SK-N-SH (cell line): ENCODE data around the gene CDH3. TPM values are rescaled to one million over a fixed set of nuclear protein-coding genes. Genes with fewer than 3 reads are reported as not detected.

Source experiments
- CTCF ChIA-PET: fragments of 300-600, 350-600 bp; formaldehyde crosslinking; extraction: SDS; loops from one replicate; lab custom pipeline; 2021; lab: Yijun Ruan, JAX
- POLR2A ChIA-PET: fragments of 350-600 bp; sonication (Branson Sonifier 250); formaldehyde crosslinking; extraction: SDS; loops from one replicate; lab custom pipeline; 2020; ENCODE audit warnings: antibody characterized with exemption, inconsistent platforms; lab: Yijun Ruan, JAX
- DNase-seq: peaks from one replicate; pipeline ENCODE4 v3.0.0; 2012
- H2AFZ ChIP-seq: fragments of 200-600 bp; sonication (generic); 2 replicates; pipeline ENCODE4 v1.8.1; 2016; ENCODE audit warnings: antibody characterized with exemption, mild to moderate bottlenecking, low read depth
- H3F3A ChIP-seq: fragments of 200-600 bp; sonication (generic); replicated peaks from 2 replicates; pipeline ENCODE3; 2016; ENCODE audit warnings: antibody characterized with exemption, mild to moderate bottlenecking; ENCODE audit not compliant: insufficient read depth
- H3K27ac ChIP-seq, 2 experiments: fragments of 200-500 bp in 1 of 2; fragments of 200-600 bp in 1 of 2; sonication (Bioruptor generic) in 1 of 2; sonication (generic), shearing (Covaris generic) in 1 of 2; 2 replicates each; pipeline versions ENCODE4 v1.5.1 to v1.6.1; 2014 to 2016; ENCODE audit warnings: low read depth in 2 of 2, inconsistent platforms in 1 of 2, low read length in 1 of 2, mild to moderate bottlenecking in 1 of 2, mixed read lengths in 1 of 2
- H3K27me3 ChIP-seq: fragments of 200-600 bp; sonication (generic), shearing (Covaris generic); 2 replicates; pipeline ENCODE4 v1.6.1; 2016; ENCODE audit warnings: mixed run types; ENCODE audit not compliant: insufficient read depth
- H3K36me3 ChIP-seq, 2 experiments: fragments of 200-500 bp in 1 of 2; fragments of 200-600 bp in 1 of 2; sonication (Bioruptor generic) in 1 of 2; sonication (generic) in 1 of 2; replicated peaks in 1 of 2; 2 replicates each; pipeline versions ENCODE3 to v1.5.1; 2014 to 2016; ENCODE audit warnings: low read length in 1 of 2, mild to moderate bottlenecking in 1 of 2; ENCODE audit not compliant: insufficient read depth in 2 of 2, control insufficient read depth in 1 of 2
- H3K4me1 ChIP-seq, 2 experiments: fragments of 200-500 bp in 1 of 2; fragments of 200-600 bp in 1 of 2; sonication (Bioruptor generic) in 1 of 2; sonication (generic), shearing (Covaris generic) in 1 of 2; 2 replicates each; pipeline versions ENCODE4 v1.5.1 to v1.6.1; 2014 to 2016; ENCODE audit warnings: low read depth in 1 of 2, low read length in 1 of 2, mixed run types in 1 of 2; ENCODE audit not compliant: insufficient read depth in 2 of 2, control insufficient read depth in 1 of 2
- H3K4me2 ChIP-seq: fragments of 200-600 bp; sonication (generic), shearing (Covaris generic); 2 replicates; pipeline ENCODE4 v1.6.1; 2017; ENCODE audit warnings: mixed run types
- H3K4me3 ChIP-seq, 2 experiments: fragments of 200-500 bp in 1 of 2; fragments of 200-600 bp in 1 of 2; sonication (Bioruptor generic) in 1 of 2; sonication (generic), shearing (Covaris generic) in 1 of 2; 2 replicates each; pipeline versions ENCODE4 v1.5.1 to v1.8.1; 2014 to 2016; ENCODE audit warnings: low read depth in 2 of 2, inconsistent platforms in 1 of 2, low read length in 1 of 2, mild to moderate bottlenecking in 1 of 2, mixed read lengths in 1 of 2, moderate library complexity in 1 of 2
- H3K79me2 ChIP-seq: fragments of 200-600 bp; sonication (generic); 2 replicates; pipeline ENCODE4 v1.8.1; 2017; ENCODE audit warnings: mild to moderate bottlenecking; ENCODE audit not compliant: insufficient read depth
- H3K9ac ChIP-seq: fragments of 200-600 bp; sonication (generic); 2 replicates; pipeline ENCODE4 v1.6.1; 2017; ENCODE audit warnings: mixed run types
- H3K9me2 ChIP-seq: fragments of 200-600 bp; sonication (generic); 2 replicates; pipeline ENCODE4 v1.6.1; 2017; ENCODE audit warnings: mixed run types
- H3K9me3 ChIP-seq: fragments of 200-600 bp; sonication (generic); 2 replicates; pipeline ENCODE4 v1.6.1; 2017; ENCODE audit warnings: mixed run types, mild to moderate bottlenecking, moderate library complexity
- H4K20me1 ChIP-seq: fragments of 200-600 bp; sonication (generic); 2 replicates; pipeline ENCODE4 v1.6.1; 2017; ENCODE audit warnings: mild to moderate bottlenecking, mixed run types; ENCODE audit not compliant: insufficient read depth
- CHD2 ChIP-seq: fragments of 150-350 bp; IDR thresholded peaks from 2 replicates; pipeline ENCODE4 v1.6.1; 2018; ENCODE audit warnings: low read length; ENCODE audit not compliant: partially characterized antibody
- ELF1 ChIP-seq: IDR thresholded peaks from 2 replicates; pipeline ENCODE4 v1.4.0; 2012
- FOSL2 ChIP-seq: IDR thresholded peaks from 2 replicates; pipeline ENCODE4 v1.4.0; 2012; ENCODE audit warnings: low read depth, mild to moderate bottlenecking, moderate library complexity, borderline replicate concordance
- FOXM1 ChIP-seq: IDR thresholded peaks from 2 replicates; pipeline ENCODE4 v1.4.0; 2012; ENCODE audit warnings: low read depth, mild to moderate bottlenecking
- GABPA ChIP-seq: IDR thresholded peaks from 2 replicates; pipeline ENCODE4 v1.4.0; 2012; ENCODE audit warnings: low read depth, mild to moderate bottlenecking
- GATA2 ChIP-seq: sonication (generic); formaldehyde crosslinking; IDR thresholded peaks from 2 replicates; pipeline ENCODE4 v1.5.0; 2020; ENCODE audit warnings: mild to moderate bottlenecking, missing genetic modification reagents
- IRF3 ChIP-seq: fragments of 150-350 bp; IDR thresholded peaks from 2 replicates; pipeline ENCODE4 v1.6.1; 2016; ENCODE audit warnings: mild to moderate bottlenecking, low read depth, low read length
- MXI1 ChIP-seq: IDR thresholded peaks from 2 replicates; pipeline ENCODE4 v1.6.1; 2012; ENCODE audit warnings: mild to moderate bottlenecking, low read depth, low read length, improper control_type of control experiment
- RAD21 ChIP-seq: IDR thresholded peaks from 2 replicates; pipeline ENCODE4 v1.6.1; 2012; ENCODE audit warnings: mild to moderate bottlenecking, low read length
- RCOR1 ChIP-seq: fragments of 150-350 bp; IDR thresholded peaks from 2 replicates; pipeline ENCODE4 v1.6.1; 2017; ENCODE audit warnings: antibody characterized with exemption, low read length
- REST ChIP-seq: IDR thresholded peaks from 2 replicates; pipeline ENCODE4 v1.6.1; 2012; ENCODE audit warnings: mild to moderate bottlenecking, low read depth, low read length, moderate library complexity
- SMC3 ChIP-seq: IDR thresholded peaks from 2 replicates; pipeline ENCODE4 v1.6.1; 2012; ENCODE audit warnings: low read depth, low read length, improper control_type of control experiment
- TAF1 ChIP-seq: IDR thresholded peaks from 2 replicates; pipeline ENCODE4 v1.6.1; 2012; ENCODE audit warnings: low read depth, mild to moderate bottlenecking, low read length, moderate library complexity, borderline replicate concordance
- TCF12 ChIP-seq: IDR thresholded peaks from 2 replicates; pipeline ENCODE4 v1.4.0; 2012
- TEAD4 ChIP-seq: IDR thresholded peaks from 2 replicates; pipeline ENCODE4 v1.4.0; 2012; ENCODE audit warnings: mild to moderate bottlenecking, borderline replicate concordance; ENCODE audit not compliant: insufficient read depth
- YY1 ChIP-seq: IDR thresholded peaks from 2 replicates; pipeline ENCODE4 v1.4.0; 2012; ENCODE audit warnings: low read depth, mild to moderate bottlenecking
- WGBS: methylation state at CpG from one replicate; pipeline ENCODE4 v1.1.6; 2017; ENCODE audit warnings: low lambda C conversion rate; 5-methylcytosine and 5-hydroxymethylcytosine counted together
- polyA plus RNA-seq, 3 experiments: library from polyadenylated mRNA; depleted of rRNA; stranded (reverse); fragments of >200 nt; gene quantifications; 2 replicates each; pipeline ENCODE4 v1.2.3, GENCODE V29; 2012
- TF ChIP-seq, protein P1 (sequence below): fragments of 200-600 bp; sonication (generic); IDR thresholded peaks from 2 replicates; pipeline ENCODE4 v1.6.1; 2017; ENCODE audit warnings: antibody characterized with exemption, mild to moderate bottlenecking, moderate library complexity
- TF ChIP-seq, protein P2 (sequence below): IDR thresholded peaks from 2 replicates; pipeline ENCODE4 v1.4.0; 2012; ENCODE audit warnings: low read depth, borderline replicate concordance

CDH3 gene
- polyA plus RNA-seq, 1 of the 3 experiments (the other 2 are of a cell fraction), result not detected

DNA sequence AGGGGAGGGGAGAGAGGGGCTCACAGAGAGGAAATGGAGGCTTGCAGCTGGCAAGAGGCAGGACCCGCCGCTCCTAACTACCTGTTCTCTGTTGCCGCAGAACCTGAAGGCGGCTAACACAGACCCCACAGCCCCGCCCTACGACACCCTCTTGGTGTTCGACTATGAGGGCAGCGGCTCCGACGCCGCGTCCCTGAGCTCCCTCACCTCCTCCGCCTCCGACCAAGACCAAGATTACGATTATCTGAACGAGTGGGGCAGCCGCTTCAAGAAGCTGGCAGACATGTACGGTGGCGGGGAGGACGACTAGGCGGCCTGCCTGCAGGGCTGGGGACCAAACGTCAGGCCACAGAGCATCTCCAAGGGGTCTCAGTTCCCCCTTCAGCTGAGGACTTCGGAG is 53.0 kb downstream of the CDH3 start:
- no peak overlapping the region for H3K4me3 ChIP-seq
- no peak overlapping the region for H2AFZ ChIP-seq
- no peaks in the 10 kb centered on the region for H4K20me1 ChIP-seq
- H3K4me2 ChIP-seq, result no peak overlapping the region
- 72% methylated on average over 19 of the region's 23 CpGs for WGBS
- H3K9ac ChIP-seq, result no peak overlapping the region
- H3F3A ChIP-seq, result no peaks in the 10 kb centered on the region
- TF ChIP-seq ELF1, result no peak
- TF ChIP-seq YY1, result no peak
- no peak for TF ChIP-seq IRF3
- no peak for TF ChIP-seq GABPA
- no peak for TF ChIP-seq SMC3
- TF ChIP-seq GATA2 (CRISPR knock-in tag), result no peak
- no peak for TF ChIP-seq TCF12
- TF ChIP-seq, protein P1, sequence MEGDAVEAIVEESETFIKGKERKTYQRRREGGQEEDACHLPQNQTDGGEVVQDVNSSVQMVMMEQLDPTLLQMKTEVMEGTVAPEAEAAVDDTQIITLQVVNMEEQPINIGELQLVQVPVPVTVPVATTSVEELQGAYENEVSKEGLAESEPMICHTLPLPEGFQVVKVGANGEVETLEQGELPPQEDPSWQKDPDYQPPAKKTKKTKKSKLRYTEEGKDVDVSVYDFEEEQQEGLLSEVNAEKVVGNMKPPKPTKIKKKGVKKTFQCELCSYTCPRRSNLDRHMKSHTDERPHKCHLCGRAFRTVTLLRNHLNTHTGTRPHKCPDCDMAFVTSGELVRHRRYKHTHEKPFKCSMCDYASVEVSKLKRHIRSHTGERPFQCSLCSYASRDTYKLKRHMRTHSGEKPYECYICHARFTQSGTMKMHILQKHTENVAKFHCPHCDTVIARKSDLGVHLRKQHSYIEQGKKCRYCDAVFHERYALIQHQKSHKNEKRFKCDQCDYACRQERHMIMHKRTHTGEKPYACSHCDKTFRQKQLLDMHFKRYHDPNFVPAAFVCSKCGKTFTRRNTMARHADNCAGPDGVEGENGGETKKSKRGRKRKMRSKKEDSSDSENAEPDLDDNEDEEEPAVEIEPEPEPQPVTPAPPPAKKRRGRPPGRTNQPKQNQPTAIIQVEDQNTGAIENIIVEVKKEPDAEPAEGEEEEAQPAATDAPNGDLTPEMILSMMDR, result no peak
- TF ChIP-seq TEAD4, result no peak
- DNase-seq, result no peak
- no peaks in the 10 kb centered on the region for H3K4me1 ChIP-seq
- no peaks in the 10 kb centered on the region for H3K27me3 ChIP-seq
- POLR2A ChIA-PET, result no interaction called here
- H3K27ac ChIP-seq, result no peak overlapping the region
- H3K79me2 ChIP-seq, result no peaks in the 10 kb centered on the region
- no peaks in the 10 kb centered on the region for H3K9me3 ChIP-seq
- H3K9me2 ChIP-seq, result no peaks in the 10 kb centered on the region
- H3K36me3 ChIP-seq, result no peaks in the 10 kb centered on the region
- CTCF ChIA-PET, result interaction anchor here (1.3 to 2.9 kb wide), 3 partner anchors 102 to 170 kb away, joined by 3 to 10 read pairs (median 8); no protein-coding TSS in a partner anchor

DNA sequence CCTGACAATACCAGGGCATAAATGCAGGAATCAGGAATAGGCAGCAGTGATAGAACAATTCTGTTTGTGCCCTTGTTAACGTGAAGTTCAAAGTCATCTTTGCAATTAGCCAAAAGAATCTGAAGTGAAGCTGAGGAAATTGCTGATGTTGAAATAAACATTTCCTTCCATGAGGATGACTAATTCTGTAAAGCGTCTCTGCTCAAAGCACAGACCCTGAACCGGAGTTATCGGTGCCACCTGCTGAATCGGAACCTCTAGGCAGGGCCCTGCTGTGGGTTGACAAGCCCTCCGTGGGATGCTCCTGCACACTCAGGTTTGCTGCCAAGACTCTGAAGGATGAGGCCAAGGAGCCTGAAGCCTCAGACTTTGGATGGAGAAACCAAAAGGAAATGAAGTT is 55.0 kb downstream of the CDH3 start:
- POLR2A ChIA-PET, result no interaction called here
- Histone ChIP-seq H3K36me3 (no peaks in the 10 kb centered on the region), H3K9me3 (no peaks in the 10 kb centered on the region), H3K79me2 (no peaks in the 10 kb centered on the region), H3K9ac (no peak overlapping the region), H3F3A (peaks cover 2% of the 10 kb centered on the region), H3K27me3 (no peaks in the 10 kb centered on the region), H3K4me2 (no peak overlapping the region), H3K4me1 (no peaks in the 10 kb centered on the region), H3K27ac (no peak overlapping the region), H3K9me2 (no peaks in the 10 kb centered on the region), H3K4me3 (no peak overlapping the region), H2AFZ (no peak overlapping the region), H4K20me1 (no peaks in the 10 kb centered on the region)
- WGBS, result 73% methylated on average over 5 of the region's 6 CpGs
- CTCF ChIA-PET, result interaction anchor here (1.7 to 2.4 kb wide), 3 partner anchors 100 to 172 kb away, joined by 5 to 9 read pairs (median 8); no protein-coding TSS in a partner anchor
- no peak for DNase-seq
- TF ChIP-seq MXI1, result no peak
- no peak for TF ChIP-seq FOXM1
- no peak for TF ChIP-seq SMC3
- no peak for TF ChIP-seq CHD2
- no peak for TF ChIP-seq RCOR1
- TF ChIP-seq FOSL2, result no peak
- TF ChIP-seq RAD21, result no peak
- no peak for TF ChIP-seq TAF1
- TF ChIP-seq, protein P2, sequence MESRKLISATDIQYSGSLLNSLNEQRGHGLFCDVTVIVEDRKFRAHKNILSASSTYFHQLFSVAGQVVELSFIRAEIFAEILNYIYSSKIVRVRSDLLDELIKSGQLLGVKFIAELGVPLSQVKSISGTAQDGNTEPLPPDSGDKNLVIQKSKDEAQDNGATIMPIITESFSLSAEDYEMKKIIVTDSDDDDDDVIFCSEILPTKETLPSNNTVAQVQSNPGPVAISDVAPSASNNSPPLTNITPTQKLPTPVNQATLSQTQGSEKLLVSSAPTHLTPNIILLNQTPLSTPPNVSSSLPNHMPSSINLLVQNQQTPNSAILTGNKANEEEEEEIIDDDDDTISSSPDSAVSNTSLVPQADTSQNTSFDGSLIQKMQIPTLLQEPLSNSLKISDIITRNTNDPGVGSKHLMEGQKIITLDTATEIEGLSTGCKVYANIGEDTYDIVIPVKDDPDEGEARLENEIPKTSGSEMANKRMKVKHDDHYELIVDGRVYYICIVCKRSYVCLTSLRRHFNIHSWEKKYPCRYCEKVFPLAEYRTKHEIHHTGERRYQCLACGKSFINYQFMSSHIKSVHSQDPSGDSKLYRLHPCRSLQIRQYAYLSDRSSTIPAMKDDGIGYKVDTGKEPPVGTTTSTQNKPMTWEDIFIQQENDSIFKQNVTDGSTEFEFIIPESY, result no peak
- TF ChIP-seq GABPA, result no peak
- TF ChIP-seq TEAD4, result no peak
- TF ChIP-seq GATA2 (CRISPR knock-in tag), result no peak
- no peak for TF ChIP-seq IRF3
- TF ChIP-seq REST, result no peak
